ENCODE measurements around the gene ZNF425.

GRCh38 chr7:149077594-149077993, 48.5 kb downstream of the ZNF425 start:
- no peak for TF ChIP-seq CTCF (conservative IDR thresholded peaks at IDR 0.05; ENCODE audit: low read length)
- no peak for TF ChIP-seq EZH2phosphoT487 (IDR thresholded peaks at IDR 0.05; ENCODE audit: borderline replicate concordance)
